GM19438 (cell line): ENCODE results near the gene JADE1.

Source experiments
- ATAC-seq: cut with Tn5 transposase; IDR thresholded peaks from one replicate; pipeline ENCODE4 v1.9.1; 2021; ENCODE audit warnings: low read depth; ENCODE audit not compliant: unreplicated experiment

The JADE1 gene

GRCh38 chr4:128868758-128869157 is 59.3 kb downstream of the JADE1 start:
- no peak for ATAC-seq

DNA sequence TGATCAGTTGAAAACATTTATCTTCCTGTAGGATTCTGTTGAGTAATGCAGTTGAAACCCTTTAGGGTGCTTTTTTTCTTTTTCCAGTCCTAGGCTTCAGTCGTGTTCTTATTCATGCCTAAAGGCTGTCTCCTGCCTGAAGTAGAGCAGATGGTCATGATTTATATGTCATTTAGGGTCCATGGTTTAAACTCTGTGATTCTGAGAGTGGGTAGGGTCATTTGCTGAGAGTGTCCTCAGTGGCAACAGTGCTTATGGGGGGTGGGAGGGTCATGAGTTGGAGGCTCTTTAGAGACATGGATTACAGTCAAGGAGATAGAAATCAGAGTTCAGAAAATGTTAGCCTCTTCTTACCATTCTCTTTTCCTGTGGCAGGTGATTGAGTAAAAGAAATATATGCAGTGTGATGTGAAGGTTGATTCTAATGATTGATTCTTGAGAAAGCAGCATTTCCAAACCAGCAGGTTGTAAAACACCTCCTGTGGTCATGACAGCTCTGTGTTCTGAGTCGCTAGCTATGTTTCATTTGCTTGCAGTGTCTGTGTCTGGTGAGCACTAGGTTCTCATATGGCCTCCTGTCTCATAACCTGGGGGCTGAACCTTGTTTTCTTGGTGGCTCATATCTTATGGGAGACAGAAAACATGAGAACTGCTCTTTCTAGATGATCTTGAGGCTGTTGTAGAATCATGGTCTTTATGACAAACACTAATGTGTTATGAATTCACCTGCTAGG is 60.4 kb downstream of the JADE1 start:
- ATAC-seq = no peak

- ATAC-seq = no peak
Observed at GRCh38 chr4:128871948-128872347, 62.4 kb downstream of the JADE1 start.

DNA sequence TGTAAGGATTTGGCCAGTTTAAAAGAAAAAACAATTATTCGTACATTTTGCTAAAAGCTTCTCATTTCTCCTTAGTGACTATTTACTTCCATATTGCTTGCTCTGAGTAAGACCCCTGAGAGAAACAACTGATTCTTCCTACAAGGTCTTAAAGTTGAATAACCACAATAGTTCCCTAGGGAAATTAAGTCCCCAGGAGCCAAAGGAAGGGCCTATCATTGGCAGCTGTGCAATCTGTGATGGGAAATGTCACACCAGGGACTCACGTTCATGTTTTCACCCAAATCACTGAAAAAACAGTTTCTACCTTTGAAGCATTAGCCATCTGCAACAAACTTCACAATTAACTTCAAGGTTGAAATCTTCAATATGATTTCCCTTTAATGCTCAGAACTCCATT is 66.7 kb downstream of the JADE1 start:
- ATAC-seq = no peak

GRCh38 chr4:128877934-128878333 is 68.4 kb downstream of the JADE1 start:
- ATAC-seq = no peak

DNA sequence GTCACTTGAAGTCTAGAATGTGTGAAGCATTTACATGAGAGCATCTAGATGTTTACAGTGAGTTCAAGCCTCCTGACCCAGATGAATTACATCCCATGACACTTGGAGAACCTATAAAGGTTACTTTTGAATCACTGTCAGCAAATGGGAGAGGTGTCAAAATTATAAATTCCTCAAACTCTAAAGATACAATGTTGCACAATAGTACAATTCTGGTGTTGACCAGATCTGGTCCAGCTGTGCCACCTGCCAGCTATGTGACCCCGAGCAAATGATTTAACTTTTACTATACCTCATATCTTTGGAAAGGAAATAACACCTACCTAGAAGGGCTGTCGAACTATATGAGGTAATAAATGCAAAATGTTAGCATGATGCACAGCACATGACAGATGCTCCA is 69.8 kb downstream of the JADE1 start:
- no peak for ATAC-seq

- ATAC-seq = no peak
Observed at GRCh38 chr4:128879971-128880370, 70.5 kb downstream of the JADE1 start.

- no peak for ATAC-seq
Observed at GRCh38 chr4:128880662-128881061, 71.2 kb downstream of the JADE1 start.

DNA sequence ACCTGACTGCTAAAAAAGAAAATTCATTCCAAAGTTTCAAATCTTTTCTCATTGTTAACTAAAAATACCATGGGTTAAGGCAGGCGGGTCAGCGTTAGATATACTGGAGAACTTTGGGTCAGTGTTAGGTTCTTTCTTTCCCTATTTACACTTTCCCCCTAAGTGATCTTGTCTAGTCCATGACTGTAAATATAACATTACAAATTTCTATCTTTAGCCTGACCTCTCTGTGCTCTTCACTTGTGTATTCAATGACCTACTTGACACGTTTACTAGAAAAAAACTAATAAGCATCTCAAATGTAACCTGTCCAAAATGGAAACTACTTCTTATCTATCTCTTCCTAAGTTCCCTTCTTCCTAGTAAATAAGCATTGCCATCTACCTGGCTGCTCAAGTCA is 95.3 kb downstream of the JADE1 start:
- no peak for ATAC-seq

GRCh38 chr4:128906581-128906980 is 97.1 kb downstream of the JADE1 start:
- ATAC-seq = no peak

GRCh38 chr4:128907981-128908380 is 98.5 kb downstream of the JADE1 start:
- ATAC-seq = no peak

DNA sequence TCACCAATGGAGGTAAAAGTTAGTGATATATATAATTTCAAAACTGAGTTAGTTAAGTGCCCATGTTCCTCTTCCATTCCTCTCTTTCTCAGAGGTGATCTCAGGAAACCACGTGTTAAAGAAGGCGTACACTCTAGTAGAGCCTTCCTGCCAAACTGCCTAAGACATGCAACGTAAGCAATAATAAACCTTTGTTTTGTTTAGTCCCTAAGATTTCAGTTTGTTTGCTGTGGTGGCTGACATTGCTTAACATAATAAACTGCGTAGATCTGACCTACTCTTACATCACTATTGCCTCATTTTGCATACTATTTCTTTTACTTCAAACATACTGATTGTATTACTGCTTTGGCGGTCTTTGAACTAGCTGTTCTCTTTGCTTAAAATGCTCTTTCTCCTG is 99.2 kb downstream of the JADE1 start:
- no peak for ATAC-seq

GRCh38 chr4:128913228-128913627 is 103.7 kb downstream of the JADE1 start:
- ATAC-seq = no peak

DNA sequence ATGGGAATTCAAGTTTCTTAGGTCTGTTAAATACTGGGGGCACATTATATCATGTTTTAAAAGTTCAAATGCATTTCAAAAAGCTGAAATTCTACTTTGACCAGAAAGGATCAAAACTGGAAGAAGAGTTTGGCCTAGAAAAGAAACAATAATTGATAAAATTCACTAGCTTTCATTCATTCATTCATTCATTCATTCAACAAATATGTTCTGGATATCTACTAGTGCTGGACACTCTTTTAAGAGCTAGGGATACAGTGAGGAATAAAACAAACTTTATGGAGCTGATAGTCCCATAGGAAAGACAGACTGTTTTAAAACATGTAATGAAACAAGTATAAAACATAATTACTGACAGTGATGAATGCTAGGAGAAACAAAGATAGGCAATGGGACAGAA is 106.0 kb downstream of the JADE1 start:
- no peak for ATAC-seq

DNA sequence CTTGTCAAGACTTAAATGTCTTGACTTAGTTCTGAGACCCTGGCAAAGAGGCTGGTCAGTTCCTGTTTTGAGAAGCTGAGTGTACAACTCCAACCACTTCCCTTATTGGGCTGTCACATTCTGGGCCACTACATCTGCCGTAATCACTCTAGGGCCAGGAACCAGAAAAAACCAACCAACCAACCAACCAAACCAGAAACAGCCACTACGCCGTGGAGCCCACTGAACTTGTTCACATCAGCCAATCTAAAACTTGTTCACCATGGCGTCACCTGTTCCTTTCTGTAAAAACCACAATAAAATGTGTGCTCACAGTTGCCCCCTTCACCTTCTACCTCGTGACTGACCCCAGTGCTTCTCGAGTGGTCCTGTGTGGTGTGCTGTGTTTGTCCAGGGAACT is 107.3 kb downstream of the JADE1 start:
- ATAC-seq = peak; percentile 68

GRCh38 chr4:128917781-128918180 is 108.3 kb downstream of the JADE1 start:
- ATAC-seq = no peak

- no peak for ATAC-seq
Observed at GRCh38 chr4:128921954-128922353, 112.5 kb downstream of the JADE1 start.
